DND-41 (cell line): ENCODE data around the gene MIR17HG.

ENCODE experiments used
- CTCF ChIP-seq: IDR thresholded peaks from 2 replicates; pipeline ENCODE4 v1.5.1; 2012; ENCODE audit warnings: borderline replicate concordance, low read length, moderate library complexity, mild to moderate bottlenecking; ENCODE audit not compliant: poor library complexity, severe bottlenecking; ENCODE audit errors: extremely low read depth
- EZH2 ChIP-seq: IDR thresholded peaks from 3 replicates; pipeline ENCODE4 v1.6.1; 2012; ENCODE audit warnings: borderline replicate concordance, low read depth, mild to moderate bottlenecking, moderate library complexity, low read length, inconsistent platforms; ENCODE audit not compliant: severe bottlenecking

- TF ChIP-seq CTCF (no peak), EZH2 (no peak)
Observed at GRCh38 chr13:91361755-91362271, 14.3 kb downstream of the MIR17HG start.
